Ovary (tissue), 1 donor: ENCODE data around the gene BAIAP2L1.

Experiments
- EP300 ChIP-seq: sonication (generic); formaldehyde crosslinking; IDR thresholded peaks from one replicate; pipeline ENCODE4 v1.6.1; 2017; ENCODE audit warnings: antibody characterized with exemption
- POLR2A ChIP-seq: fragments of 450-650 bp; IDR thresholded peaks from one replicate; pipeline ENCODE4 v1.6.1; 2017; ENCODE audit warnings: antibody characterized with exemption, mild to moderate bottlenecking, moderate library complexity

- TF ChIP-seq EP300, result no peak
- no peak for TF ChIP-seq POLR2A
These were observed 114.0 kb downstream of the BAIAP2L1 start for GRCh38 chr7:98286701-98287485.
